Sigmoid colon (tissue), 7 donors: ENCODE measurements around the gene OSBPL5. TPM values are rescaled to one million over a fixed set of nuclear protein-coding genes. Genes with fewer than 3 reads are reported as not detected.
"Not testable (repeated sequence)": the region's sequence is repeated elsewhere in the genome, so short reads cannot be mapped to it uniquely, and the experiment has no call there.

Experiments used
- DNase-seq: peaks from one replicate; pipeline ENCODE4 v3.0.0-alpha.2; 2019
- H3K27ac ChIP-seq, 4 donors: fragments of 200-600 bp; sonication (generic); one replicate each; pipeline ENCODE4 v1.5.1; 2016 to 2019; ENCODE audit warnings: mild to moderate bottlenecking in 1 of 4
- H3K27me3 ChIP-seq, 3 donors: fragments of 200-600 bp; sonication (generic); one replicate each; pipeline ENCODE4 v1.5.1; 2019; ENCODE audit warnings: mild to moderate bottlenecking in 1 of 3
- H3K36me3 ChIP-seq, 4 donors: fragments of 200-600 bp; sonication (generic); one replicate each; pipeline ENCODE4 v1.5.1; 2016 to 2019
- H3K4me1 ChIP-seq, 4 donors: fragments of 200-600 bp; sonication (generic); one replicate each; pipeline ENCODE4 v1.5.1; 2017 to 2019
- H3K4me3 ChIP-seq, 4 donors: fragments of 200-600 bp; sonication (generic); one replicate each; pipeline ENCODE4 v1.5.1; 2017 to 2019; ENCODE audit warnings: mild to moderate bottlenecking in 2 of 4, moderate library complexity in 1 of 4
- H3K9me3 ChIP-seq, 4 donors: fragments of 200-600 bp in 3 of 4; sonication (generic) in 3 of 4; one replicate each; pipeline versions ENCODE4 v1.5.1 to v1.6.1; 2013 to 2019
- EP300 ChIP-seq, 4 donors: sonication (generic); formaldehyde crosslinking; IDR thresholded peaks; one replicate each; pipeline ENCODE4 v1.6.1; 2017; ENCODE audit warnings: antibody characterized with exemption in 4 of 4
- POLR2A ChIP-seq, 2 donors: fragments of 450-650 bp; IDR thresholded peaks; one replicate each; pipeline ENCODE4 v1.6.1; 2016; ENCODE audit warnings: antibody characterized with exemption in 2 of 2, mild to moderate bottlenecking in 2 of 2, moderate library complexity in 2 of 2
- POLR2AphosphoS5 ChIP-seq, 4 donors: sonication (generic); formaldehyde crosslinking; IDR thresholded peaks; one replicate each; pipeline ENCODE4 v1.6.1; 2017; ENCODE audit warnings: antibody characterized with exemption in 4 of 4
- WGBS, 2 donors: extraction: QIAGEN DNeasy Blood & Tissue Kit; methylation state at CpG; one replicate each; pipeline ENCODE4 v1.1.7; 2013; 5-methylcytosine and 5-hydroxymethylcytosine counted together
- intact Hi-C: fragments of 100-400 bp; cut with DNase I; formaldehyde crosslinking; loops from one replicate; pipeline ENCODE4 v1.15.1; 2023
- polyA plus RNA-seq, 3 donors: library from polyadenylated mRNA; stranded (reverse); fragments of 200-250 nt; gene quantifications; one replicate each; pipeline ENCODE4 v1.2.3, GENCODE V29; 2013
- total RNA-seq, 4 donors: library from RNA; depleted of rRNA; stranded (reverse); fragments of >200 nt; gene quantifications; one replicate each; pipeline ENCODE4 v1.1.0, GENCODE V29; 2016
- TF ChIP-seq, protein P1 (sequence below), 4 experiments: fragments of 450-650 bp in 3 of 4; fragments of 200-600 bp in 1 of 4; IDR thresholded peaks; one replicate each; pipeline ENCODE4 v1.5.1; 2016 to 2019; ENCODE audit warnings: antibody characterized with exemption in 4 of 4, mild to moderate bottlenecking in 3 of 4, moderate library complexity in 2 of 4
- donor health status: healthy with polysubstance abuse.
- donor health status: Bipolar disorder and iron deficiency.
- donor health status: healthy.

OSBPL5 gene
- total and polyA plus RNA-seq, 7 donors: 16.6 to 69.2 (median 29.8) TPM

DNA sequence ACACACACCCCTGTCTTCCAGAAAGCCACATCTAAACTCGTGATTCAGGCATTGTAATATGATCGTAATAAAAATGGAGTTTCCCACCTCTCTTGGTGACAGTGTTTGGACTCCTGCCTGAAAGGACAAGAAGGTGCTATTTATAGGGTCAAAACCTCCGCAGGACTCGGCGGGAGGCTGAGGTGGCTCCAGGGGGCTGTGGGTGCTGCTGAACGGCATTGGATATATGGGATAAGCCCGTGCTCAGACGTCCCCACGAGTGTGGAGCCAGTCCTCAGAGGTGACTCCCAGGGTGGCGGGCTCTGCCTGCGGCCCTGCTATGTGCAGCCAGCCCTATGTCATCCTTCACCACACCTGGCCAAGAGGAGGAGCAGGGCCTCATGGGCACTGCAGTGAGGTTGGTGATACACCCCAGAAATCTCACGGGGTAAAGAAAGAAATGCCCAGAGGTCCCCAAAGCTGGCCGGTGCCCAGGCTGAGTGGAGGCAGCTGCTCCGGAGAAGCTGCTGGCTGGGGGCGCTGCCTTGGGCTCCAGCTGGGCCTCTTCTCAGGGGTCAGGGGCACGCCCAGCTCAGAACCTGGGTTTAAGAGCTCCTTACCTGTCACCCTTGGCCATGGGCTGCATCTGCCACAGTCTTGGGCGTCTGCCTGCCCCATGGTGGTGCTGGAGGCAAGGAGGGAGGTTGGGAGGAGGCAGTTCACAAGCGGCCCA is 5.1 kb upstream of the OSBPL5 start:
- Histone ChIP-seq H3K36me3 (no peaks in the 10 kb centered on the region), H3K27me3 (no peaks in the 10 kb centered on the region), H3K4me3 (peak overlapping the region in 2 of 4 donors; percentile 48 to 51), H3K9me3 (no peaks in the 10 kb centered on the region), H3K27ac (peak overlapping the region; percentile 68 to 77 (median 72)), H3K4me1 (peaks cover 0 to 28% (median 27%) of the 10 kb centered on the region in 4 donors)
- TF ChIP-seq POLR2AphosphoS5 (IDR thresholded peaks at IDR 0.05): no peak
- TF ChIP-seq EP300 (IDR thresholded peaks at IDR 0.05): peak in 1 of 4 donors; percentile 17
- no peak for DNase-seq
- 34 to 64% methylated on average over 18 of the region's 18 CpGs for WGBS, 2 donors
- intact Hi-C loops: no loop called here

DNA sequence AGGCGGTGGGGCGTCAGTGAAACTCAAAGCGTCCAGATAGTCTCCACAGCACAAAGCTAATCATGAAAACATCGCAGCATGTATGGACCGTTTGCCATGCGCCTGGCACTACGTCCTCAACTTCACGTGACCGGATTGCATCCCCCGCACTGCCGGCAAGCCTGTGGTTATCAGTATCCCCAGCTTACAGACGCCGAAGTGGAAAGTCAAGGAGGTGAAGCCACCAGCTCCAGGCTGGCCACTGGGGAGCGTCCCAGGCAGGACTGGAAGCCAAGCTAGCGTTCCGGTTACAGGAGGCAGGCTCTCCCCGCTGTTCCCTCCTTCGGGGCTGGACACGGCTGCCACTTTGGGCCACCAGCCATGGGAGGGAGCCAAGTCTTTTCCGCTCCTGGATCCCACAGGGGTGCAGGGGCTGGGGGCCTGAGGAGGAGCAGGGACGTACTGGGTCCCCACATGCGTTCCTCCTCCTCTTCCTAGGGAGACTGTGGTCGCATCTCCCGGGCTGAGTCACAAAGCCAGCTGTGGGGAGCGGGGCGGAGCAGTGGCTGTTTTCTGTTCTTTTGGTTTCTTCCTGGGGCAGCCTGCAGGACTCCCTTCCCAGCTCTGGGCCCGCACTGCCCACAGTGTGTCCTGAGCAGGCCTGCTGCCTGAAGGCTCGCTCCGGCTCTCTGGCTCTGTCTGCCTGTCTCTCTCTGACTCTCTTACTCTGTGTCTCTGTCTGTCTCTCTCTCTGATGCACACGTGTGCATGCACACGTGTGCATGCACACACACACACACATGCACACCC is 4.3 kb upstream of the OSBPL5 start:
- no peaks in the 10 kb centered on the region for H3K36me3 ChIP-seq
- TF ChIP-seq, protein P1, sequence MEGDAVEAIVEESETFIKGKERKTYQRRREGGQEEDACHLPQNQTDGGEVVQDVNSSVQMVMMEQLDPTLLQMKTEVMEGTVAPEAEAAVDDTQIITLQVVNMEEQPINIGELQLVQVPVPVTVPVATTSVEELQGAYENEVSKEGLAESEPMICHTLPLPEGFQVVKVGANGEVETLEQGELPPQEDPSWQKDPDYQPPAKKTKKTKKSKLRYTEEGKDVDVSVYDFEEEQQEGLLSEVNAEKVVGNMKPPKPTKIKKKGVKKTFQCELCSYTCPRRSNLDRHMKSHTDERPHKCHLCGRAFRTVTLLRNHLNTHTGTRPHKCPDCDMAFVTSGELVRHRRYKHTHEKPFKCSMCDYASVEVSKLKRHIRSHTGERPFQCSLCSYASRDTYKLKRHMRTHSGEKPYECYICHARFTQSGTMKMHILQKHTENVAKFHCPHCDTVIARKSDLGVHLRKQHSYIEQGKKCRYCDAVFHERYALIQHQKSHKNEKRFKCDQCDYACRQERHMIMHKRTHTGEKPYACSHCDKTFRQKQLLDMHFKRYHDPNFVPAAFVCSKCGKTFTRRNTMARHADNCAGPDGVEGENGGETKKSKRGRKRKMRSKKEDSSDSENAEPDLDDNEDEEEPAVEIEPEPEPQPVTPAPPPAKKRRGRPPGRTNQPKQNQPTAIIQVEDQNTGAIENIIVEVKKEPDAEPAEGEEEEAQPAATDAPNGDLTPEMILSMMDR (IDR thresholded peaks at IDR 0.05): no peak
- TF ChIP-seq POLR2A (IDR thresholded peaks at IDR 0.05) (no peak), POLR2AphosphoS5 (IDR thresholded peaks at IDR 0.05) (no peak), EP300 (IDR thresholded peaks at IDR 0.05) (no peak)
- H3K4me1 ChIP-seq: peaks cover 0 to 29% (median 28%) of the 10 kb centered on the region in 4 donors
- no peaks in the 10 kb centered on the region for H3K9me3 ChIP-seq
- H3K27me3 ChIP-seq: no peaks in the 10 kb centered on the region
- H3K27ac ChIP-seq: peak overlapping the region; percentile 68 to 77 (median 72)
- 3 to 13% methylated on average over 31 of the region's 31 CpGs for WGBS, 2 donors
- peak; percentile 79 for DNase-seq
- peak overlapping the region; percentile 16 to 51 (median 42) for H3K4me3 ChIP-seq
- intact Hi-C loops: loop anchor here (5.0 to 10.0 kb wide), 3 partner anchors 48 to 775 kb away; partner anchors contain the start of gene MRGPRG

DNA sequence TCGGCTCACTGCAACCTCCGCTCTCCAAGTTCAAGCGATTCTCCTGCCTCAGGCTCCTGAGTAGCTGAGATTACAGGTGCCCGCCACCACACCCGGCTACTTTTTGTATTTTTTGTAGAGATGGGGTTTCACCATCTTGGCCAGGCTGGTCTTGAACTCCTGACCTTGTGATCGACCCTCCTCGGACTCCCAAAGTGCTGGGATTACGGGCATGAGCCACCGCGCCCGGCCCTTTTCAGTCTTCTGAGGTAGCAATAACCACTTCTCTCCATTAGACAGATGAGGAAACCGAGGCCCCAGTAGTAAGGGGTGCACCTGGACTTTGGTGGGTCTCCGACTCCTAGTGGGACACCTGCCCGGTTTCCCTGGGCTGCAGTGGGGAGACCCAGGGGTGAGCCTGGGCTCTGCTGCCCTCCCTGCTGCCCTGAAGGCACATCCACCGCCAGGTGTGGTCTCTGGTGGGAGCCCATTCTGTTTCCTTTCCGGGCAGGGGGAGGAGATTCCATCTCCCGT is 3.7 kb upstream of the OSBPL5 start:
- WGBS, 2 donors: 68 to 76% methylated on average over 17 of the region's 17 CpGs
- not testable (repeated sequence) for H3K36me3 ChIP-seq, H3K9me3 ChIP-seq, H3K27me3 ChIP-seq, DNase-seq
- Histone ChIP-seq H3K27ac (peak overlapping the region; percentile 68 to 77 (median 72)), H3K4me1 (peaks cover 0 to 35% (median 33%) of the 10 kb centered on the region in 4 donors), H3K4me3 (peak overlapping the region in 3 of 4 donors; percentile 37 to 51 (median 48))
- intact Hi-C loops: loop anchor here (5.0 to 10.0 kb wide), 3 partner anchors 49 to 774 kb away; partner anchors contain the start of gene MRGPRG

DNA sequence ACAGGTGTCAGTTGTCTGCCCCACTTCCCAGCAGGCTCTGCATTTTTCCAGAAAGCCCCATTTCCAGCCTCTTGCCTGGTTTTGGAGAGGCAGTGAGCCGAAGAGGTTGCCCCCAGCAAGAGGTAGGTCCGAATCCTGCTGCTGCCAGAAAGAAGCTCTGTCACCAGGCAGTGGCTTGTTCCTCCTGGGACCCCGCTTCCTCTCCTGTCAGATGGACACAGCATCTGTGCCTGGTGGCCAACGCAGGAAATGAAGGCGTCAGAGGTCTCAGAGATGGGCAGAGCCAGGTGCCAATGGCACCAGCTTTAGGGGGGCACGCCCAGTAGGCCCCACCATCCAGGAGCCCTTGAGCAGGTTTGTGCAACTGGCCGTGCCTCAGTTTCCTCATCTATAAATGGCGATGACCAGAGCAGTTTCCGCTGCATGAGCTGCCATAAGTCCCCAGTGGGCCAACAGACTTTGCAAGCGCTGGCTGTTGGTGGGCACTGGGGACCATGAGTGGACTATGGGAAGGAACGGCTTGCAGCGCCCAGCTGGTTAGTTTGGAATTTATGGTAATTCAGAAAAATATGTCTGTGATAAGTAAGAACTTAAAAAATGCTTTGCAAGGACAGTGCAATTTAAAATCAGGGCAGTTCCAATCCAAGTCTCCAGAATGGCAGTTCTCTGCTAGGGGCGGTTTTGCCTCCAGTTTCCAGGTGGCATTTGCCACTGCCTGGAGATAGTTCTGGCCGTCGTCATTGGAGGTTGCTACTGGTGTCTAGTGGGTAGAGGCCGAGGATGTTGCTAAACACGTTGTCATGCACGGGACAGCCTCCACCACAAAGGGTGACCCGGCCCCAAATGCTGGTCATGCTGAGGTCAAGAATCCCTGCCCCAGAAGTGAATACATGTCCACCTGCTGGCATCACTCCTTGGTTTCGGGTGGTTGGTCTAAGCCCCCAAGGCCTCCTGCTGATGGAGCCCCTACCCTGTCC is 2.3 kb upstream of the OSBPL5 start:
- no peaks in the 10 kb centered on the region for H3K9me3 ChIP-seq
- intact Hi-C loops: loop anchor here (5.0 to 10.0 kb wide), 3 partner anchors 50 to 773 kb away; partner anchors contain the start of gene MRGPRG
- no peak for DNase-seq
- no peaks in the 10 kb centered on the region for H3K36me3 ChIP-seq
- H3K4me3 ChIP-seq: no peak overlapping the region
- H3K27me3 ChIP-seq: no peaks in the 10 kb centered on the region
- peaks cover 0 to 49% (median 47%) of the 10 kb centered on the region in 4 donors for H3K4me1 ChIP-seq
- no peak overlapping the region for H3K27ac ChIP-seq
- WGBS, 2 donors: 59 to 83% methylated on average over 20 of the region's 20 CpGs
- no peak for TF ChIP-seq EP300 (IDR thresholded peaks at IDR 0.05)
- TF ChIP-seq POLR2AphosphoS5 (IDR thresholded peaks at IDR 0.05): no peak
- no peak for TF ChIP-seq POLR2A (IDR thresholded peaks at IDR 0.05)
- TF ChIP-seq, protein P1 (IDR thresholded peaks at IDR 0.05): no peak
